HG02642 (cell line): ENCODE data around the gene CXCR6.

Experiments
- ATAC-seq: cut with Tn5 transposase; IDR thresholded peaks from one replicate; pipeline ENCODE4 v1.9.1; 2021; ENCODE audit warnings: mild to moderate bottlenecking; ENCODE audit not compliant: unreplicated experiment, poor library complexity

The CXCR6 gene

GRCh38 chr3:45921158-45922038 lies 21.9 kb upstream of the CXCR6 start:
- ATAC-seq, result no peak

GRCh38 chr3:45922039-45922326 lies 21.3 kb upstream of the CXCR6 start:
- ATAC-seq, result no peak

- ATAC-seq, result no peak
Observed at GRCh38 chr3:45922950-45923590, 20.2 kb upstream of the CXCR6 start.

- no peak for ATAC-seq
Observed at GRCh38 chr3:45923755-45924154, 19.5 kb upstream of the CXCR6 start.

GRCh38 chr3:45927881-45928280 lies 15.4 kb upstream of the CXCR6 start:
- ATAC-seq, result no peak

- ATAC-seq, result peak; percentile 62
Observed at GRCh38 chr3:45929042-45929679, 14.1 kb upstream of the CXCR6 start.

- no peak for ATAC-seq
Observed at GRCh38 chr3:45931496-45931895, 11.8 kb upstream of the CXCR6 start.

- ATAC-seq, result no peak
Observed at GRCh38 chr3:45932112-45932511, 11.2 kb upstream of the CXCR6 start.

- no peak for ATAC-seq
Observed at GRCh38 chr3:45933591-45933990, 9.7 kb upstream of the CXCR6 start.

- no peak for ATAC-seq
Observed at GRCh38 chr3:45936261-45936660, 7.0 kb upstream of the CXCR6 start.

GRCh38 chr3:45937206-45938042 lies 5.8 kb upstream of the CXCR6 start:
- ATAC-seq, result no peak

GRCh38 chr3:45938043-45938435 lies 5.2 kb upstream of the CXCR6 start:
- no peak for ATAC-seq

- ATAC-seq, result peak; percentile 55
Observed at GRCh38 chr3:45938864-45939263, 4.4 kb upstream of the CXCR6 start.

GRCh38 chr3:45939341-45939771 lies 3.9 kb upstream of the CXCR6 start:
- ATAC-seq, result no peak

GRCh38 chr3:45940004-45940780 lies 3.1 kb upstream of the CXCR6 start:
- ATAC-seq, result no peak

- no peak for ATAC-seq
Observed at GRCh38 chr3:45940781-45941365, 2.4 kb upstream of the CXCR6 start.

- ATAC-seq, result no peak
Observed at GRCh38 chr3:45942051-45942825, 1.0 kb upstream of the CXCR6 start.

- ATAC-seq, result no peak
Observed at GRCh38 chr3:45944830-45945620, 1.8 kb downstream of the CXCR6 start.
